Measurements from ENCODE around the gene DPP7. TPM values are rescaled to one million over a fixed set of nuclear protein-coding genes. Genes with fewer than 3 reads are reported as not detected.
A peak's percentile ranks its signal among the peaks of the same experiment; 100 is the strongest.

The DPP7 gene
- total and polyA plus RNA-seq, 10 of the 15 experiments (the other 5 are each of a cell fraction or from before 2014, with no cell fraction given): 0.68 to 245 (median 106) TPM

DNA sequence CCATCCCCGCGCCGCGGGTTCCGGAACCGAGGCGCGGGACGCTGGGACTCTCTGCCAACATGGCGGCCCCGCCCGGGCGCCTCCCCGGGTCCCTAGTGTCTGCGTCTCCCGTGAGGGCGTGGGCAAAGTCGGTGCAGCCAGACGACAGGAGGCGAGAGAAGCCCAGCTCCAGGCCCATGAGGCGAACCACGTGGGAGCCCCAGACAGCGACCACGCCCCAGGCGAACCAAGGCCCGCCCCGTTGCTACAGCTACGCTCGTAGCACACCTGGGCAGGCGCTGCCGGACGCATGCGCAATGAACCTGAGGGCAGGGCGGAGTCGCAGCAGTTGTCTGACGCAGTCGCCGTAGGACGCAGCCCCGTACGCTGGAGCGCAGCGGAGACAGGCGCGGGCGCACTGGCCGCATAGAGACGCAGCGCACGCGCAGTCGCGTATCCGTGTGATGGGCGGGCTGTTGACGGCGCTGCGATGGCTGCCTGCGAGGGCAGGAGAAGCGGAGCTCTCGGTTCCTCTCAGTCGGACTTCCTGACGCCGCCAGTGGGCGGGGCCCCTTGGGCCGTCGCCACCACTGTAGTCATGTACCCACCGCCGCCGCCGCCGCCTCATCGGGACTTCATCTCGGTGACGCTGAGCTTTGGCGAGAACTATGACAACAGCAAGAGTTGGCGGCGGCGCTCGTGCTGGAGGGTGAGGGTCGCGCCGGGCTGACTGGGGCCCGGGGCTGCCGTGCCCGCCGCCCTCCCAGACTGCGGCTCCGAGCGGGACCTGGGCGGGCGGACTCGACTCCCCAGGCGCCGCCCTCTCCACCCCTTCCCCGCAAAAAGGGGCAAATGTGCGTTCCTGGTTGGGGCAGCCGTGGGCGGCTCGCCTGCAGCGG, 27.8 kb downstream of the DPP7 start, which contains the start of gene MAN1B1 (continued):
- TF ChIP-seq, protein P1, sequence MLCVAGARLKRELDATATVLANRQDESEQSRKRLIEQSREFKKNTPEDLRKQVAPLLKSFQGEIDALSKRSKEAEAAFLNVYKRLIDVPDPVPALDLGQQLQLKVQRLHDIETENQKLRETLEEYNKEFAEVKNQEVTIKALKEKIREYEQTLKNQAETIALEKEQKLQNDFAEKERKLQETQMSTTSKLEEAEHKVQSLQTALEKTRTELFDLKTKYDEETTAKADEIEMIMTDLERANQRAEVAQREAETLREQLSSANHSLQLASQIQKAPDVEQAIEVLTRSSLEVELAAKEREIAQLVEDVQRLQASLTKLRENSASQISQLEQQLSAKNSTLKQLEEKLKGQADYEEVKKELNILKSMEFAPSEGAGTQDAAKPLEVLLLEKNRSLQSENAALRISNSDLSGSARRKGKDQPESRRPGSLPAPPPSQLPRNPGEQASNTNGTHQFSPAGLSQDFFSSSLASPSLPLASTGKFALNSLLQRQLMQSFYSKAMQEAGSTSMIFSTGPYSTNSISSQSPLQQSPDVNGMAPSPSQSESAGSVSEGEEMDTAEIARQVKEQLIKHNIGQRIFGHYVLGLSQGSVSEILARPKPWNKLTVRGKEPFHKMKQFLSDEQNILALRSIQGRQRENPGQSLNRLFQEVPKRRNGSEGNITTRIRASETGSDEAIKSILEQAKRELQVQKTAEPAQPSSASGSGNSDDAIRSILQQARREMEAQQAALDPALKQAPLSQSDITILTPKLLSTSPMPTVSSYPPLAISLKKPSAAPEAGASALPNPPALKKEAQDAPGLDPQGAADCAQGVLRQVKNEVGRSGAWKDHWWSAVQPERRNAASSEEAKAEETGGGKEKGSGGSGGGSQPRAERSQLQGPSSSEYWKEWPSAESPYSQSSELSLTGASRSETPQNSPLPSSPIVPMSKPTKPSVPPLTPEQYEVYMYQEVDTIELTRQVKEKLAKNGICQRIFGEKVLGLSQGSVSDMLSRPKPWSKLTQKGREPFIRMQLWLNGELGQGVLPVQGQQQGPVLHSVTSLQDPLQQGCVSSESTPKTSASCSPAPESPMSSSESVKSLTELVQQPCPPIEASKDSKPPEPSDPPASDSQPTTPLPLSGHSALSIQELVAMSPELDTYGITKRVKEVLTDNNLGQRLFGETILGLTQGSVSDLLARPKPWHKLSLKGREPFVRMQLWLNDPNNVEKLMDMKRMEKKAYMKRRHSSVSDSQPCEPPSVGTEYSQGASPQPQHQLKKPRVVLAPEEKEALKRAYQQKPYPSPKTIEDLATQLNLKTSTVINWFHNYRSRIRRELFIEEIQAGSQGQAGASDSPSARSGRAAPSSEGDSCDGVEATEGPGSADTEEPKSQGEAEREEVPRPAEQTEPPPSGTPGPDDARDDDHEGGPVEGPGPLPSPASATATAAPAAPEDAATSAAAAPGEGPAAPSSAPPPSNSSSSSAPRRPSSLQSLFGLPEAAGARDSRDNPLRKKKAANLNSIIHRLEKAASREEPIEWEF (IDR thresholded peaks at IDR 0.05; ENCODE audit: insufficient replicate concordance, low read depth, low read length): no peak
- no peak for TF ChIP-seq SREBF1 (IDR thresholded peaks at IDR 0.05; ENCODE audit: low read length)
- peak; percentile 87 for TF ChIP-seq GATAD2B (conservative IDR thresholded peaks at IDR 0.05; ENCODE audit: low read depth)
- TF ChIP-seq ZNF24 (IDR thresholded peaks at IDR 0.05): no peak
- TF ChIP-seq, protein P2, sequence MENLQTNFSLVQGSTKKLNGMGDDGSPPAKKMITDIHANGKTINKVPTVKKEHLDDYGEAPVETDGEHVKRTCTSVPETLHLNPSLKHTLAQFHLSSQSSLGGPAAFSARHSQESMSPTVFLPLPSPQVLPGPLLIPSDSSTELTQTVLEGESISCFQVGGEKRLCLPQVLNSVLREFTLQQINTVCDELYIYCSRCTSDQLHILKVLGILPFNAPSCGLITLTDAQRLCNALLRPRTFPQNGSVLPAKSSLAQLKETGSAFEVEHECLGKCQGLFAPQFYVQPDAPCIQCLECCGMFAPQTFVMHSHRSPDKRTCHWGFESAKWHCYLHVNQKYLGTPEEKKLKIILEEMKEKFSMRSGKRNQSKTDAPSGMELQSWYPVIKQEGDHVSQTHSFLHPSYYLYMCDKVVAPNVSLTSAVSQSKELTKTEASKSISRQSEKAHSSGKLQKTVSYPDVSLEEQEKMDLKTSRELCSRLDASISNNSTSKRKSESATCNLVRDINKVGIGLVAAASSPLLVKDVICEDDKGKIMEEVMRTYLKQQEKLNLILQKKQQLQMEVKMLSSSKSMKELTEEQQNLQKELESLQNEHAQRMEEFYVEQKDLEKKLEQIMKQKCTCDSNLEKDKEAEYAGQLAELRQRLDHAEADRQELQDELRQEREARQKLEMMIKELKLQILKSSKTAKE (IDR thresholded peaks at IDR 0.05; ENCODE audit: low read depth, poor library complexity, severe bottlenecking): no peak
- no peak for TF ChIP-seq EED (IDR thresholded peaks at IDR 0.05; ENCODE audit: low read depth)
- TF ChIP-seq, protein P3, sequence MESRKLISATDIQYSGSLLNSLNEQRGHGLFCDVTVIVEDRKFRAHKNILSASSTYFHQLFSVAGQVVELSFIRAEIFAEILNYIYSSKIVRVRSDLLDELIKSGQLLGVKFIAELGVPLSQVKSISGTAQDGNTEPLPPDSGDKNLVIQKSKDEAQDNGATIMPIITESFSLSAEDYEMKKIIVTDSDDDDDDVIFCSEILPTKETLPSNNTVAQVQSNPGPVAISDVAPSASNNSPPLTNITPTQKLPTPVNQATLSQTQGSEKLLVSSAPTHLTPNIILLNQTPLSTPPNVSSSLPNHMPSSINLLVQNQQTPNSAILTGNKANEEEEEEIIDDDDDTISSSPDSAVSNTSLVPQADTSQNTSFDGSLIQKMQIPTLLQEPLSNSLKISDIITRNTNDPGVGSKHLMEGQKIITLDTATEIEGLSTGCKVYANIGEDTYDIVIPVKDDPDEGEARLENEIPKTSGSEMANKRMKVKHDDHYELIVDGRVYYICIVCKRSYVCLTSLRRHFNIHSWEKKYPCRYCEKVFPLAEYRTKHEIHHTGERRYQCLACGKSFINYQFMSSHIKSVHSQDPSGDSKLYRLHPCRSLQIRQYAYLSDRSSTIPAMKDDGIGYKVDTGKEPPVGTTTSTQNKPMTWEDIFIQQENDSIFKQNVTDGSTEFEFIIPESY (IDR thresholded peaks at IDR 0.05): no peak
- peak; percentile 90 for TF ChIP-seq BACH1 (IDR thresholded peaks at IDR 0.05; ENCODE audit: borderline replicate concordance)
- TF ChIP-seq, protein P4, sequence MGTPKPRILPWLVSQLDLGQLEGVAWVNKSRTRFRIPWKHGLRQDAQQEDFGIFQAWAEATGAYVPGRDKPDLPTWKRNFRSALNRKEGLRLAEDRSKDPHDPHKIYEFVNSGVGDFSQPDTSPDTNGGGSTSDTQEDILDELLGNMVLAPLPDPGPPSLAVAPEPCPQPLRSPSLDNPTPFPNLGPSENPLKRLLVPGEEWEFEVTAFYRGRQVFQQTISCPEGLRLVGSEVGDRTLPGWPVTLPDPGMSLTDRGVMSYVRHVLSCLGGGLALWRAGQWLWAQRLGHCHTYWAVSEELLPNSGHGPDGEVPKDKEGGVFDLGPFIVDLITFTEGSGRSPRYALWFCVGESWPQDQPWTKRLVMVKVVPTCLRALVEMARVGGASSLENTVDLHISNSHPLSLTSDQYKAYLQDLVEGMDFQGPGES (IDR thresholded peaks at IDR 0.05): no peak
- no peak for TF ChIP-seq EP300 (IDR thresholded peaks at IDR 0.05; ENCODE audit: borderline replicate concordance in 1 of 2, control insufficient read depth in 1 of 2, low read depth in 2 of 2, low read length in 2 of 2)
- TF ChIP-seq, protein P5, sequence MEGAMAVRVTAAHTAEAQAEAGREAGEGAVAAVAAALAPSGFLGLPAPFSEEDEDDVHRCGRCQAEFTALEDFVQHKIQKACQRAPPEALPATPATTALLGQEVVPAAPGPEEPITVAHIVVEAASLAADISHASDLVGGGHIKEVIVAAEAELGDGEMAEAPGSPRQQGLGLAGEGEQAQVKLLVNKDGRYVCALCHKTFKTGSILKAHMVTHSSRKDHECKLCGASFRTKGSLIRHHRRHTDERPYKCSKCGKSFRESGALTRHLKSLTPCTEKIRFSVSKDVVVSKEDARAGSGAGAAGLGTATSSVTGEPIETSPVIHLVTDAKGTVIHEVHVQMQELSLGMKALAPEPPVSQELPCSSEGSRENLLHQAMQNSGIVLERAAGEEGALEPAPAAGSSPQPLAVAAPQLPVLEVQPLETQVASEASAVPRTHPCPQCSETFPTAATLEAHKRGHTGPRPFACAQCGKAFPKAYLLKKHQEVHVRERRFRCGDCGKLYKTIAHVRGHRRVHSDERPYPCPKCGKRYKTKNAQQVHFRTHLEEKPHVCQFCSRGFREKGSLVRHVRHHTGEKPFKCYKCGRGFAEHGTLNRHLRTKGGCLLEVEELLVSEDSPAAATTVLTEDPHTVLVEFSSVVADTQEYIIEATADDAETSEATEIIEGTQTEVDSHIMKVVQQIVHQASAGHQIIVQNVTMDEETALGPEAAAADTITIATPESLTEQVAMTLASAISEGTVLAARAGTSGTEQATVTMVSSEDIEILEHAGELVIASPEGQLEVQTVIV (IDR thresholded peaks at IDR 0.05; ENCODE audit: borderline replicate concordance, partially characterized antibody): peak; percentile 41
